ENCODE measurements around the gene LONP2.
"Not testable (repeated sequence)": the region's sequence is repeated elsewhere in the genome, so short reads cannot be mapped to it uniquely, and the experiment has no call there.

The LONP2 gene

DNA sequence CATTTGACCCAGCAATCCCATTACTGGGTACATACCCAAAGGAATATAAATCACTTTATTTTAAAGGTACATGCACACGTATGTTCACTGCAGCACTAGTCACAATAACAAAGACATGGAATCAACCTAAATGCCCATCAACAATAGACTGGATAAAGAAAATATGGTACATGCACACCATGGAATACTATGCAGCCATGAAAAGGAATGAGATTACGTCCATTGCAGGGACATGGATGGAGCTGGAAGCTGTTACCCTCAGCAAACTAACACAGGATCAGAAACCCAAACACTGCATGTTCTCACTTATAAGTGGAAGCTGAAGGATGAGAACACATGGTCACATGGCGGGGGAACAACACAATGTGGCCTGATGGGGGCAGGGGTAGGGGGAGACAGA is 4.0 kb upstream of the LONP2 start:
- DNase-seq: not testable (repeated sequence)

DNA sequence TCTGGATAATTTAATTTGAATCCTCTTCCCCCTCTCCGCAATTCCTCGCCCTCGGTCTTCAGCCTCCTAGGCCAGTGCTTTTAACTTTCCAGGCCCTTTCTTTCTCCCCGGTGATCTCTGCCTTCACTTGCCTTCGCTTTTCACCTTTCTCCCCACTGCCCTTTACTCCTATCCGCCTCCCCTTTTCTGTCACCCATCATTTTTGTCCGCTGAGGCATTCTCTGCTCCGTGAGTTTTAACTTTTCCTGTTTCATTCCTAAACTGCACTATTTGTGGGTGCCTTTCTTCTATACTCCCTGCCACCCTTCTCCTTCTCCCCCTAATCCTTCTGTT is 729 bp downstream of the LONP2 start:
- DNase-seq: no peak

DNA sequence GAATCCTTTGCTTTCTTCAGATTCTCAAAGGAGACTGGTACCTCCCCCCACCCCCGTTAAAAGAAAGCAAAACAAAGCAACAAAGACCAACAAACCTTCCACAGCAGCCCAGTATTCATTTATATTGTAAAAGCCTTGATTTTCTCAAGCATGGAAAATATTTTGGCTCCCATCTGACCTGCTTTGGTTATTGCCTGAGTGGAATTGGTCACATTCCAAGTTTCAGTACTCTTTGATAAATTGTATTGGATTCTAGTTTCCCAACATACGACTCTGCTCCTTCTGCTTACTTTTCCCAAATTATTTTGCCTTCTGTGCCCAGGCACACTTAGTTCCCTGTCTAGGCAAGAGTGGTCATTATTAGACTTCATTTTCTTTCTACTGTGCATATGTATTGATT is 2.0 kb downstream of the LONP2 start:
- no peak for DNase-seq

DNA sequence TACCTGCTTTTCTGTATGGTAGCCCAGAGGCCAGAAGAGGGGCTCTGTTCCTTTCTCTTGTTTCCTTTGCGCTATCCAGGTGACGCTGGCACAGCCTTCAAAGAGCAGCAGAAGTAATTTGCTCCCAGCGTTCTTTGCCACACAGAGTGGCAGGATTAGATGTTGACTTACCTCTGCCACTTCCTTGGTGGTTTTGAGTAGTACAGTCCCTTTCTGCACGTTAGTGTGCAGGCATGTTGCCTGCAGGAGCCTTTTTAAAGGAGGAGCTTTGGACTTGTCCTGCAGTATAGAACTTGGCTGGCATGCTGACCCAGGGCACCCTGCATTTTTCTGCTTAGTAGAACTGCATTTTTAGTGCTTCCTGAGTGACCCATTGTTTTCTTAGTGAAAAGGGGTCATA is 3.2 kb downstream of the LONP2 start, which contains the start of gene ABCC11:
TSS of gene ABCC11 (minus strand) at position 229 of the 400 bp plus-strand sequence. CDS start 15,618 bp downstream, outside the sequence.
- DNase-seq: no peak

DNA sequence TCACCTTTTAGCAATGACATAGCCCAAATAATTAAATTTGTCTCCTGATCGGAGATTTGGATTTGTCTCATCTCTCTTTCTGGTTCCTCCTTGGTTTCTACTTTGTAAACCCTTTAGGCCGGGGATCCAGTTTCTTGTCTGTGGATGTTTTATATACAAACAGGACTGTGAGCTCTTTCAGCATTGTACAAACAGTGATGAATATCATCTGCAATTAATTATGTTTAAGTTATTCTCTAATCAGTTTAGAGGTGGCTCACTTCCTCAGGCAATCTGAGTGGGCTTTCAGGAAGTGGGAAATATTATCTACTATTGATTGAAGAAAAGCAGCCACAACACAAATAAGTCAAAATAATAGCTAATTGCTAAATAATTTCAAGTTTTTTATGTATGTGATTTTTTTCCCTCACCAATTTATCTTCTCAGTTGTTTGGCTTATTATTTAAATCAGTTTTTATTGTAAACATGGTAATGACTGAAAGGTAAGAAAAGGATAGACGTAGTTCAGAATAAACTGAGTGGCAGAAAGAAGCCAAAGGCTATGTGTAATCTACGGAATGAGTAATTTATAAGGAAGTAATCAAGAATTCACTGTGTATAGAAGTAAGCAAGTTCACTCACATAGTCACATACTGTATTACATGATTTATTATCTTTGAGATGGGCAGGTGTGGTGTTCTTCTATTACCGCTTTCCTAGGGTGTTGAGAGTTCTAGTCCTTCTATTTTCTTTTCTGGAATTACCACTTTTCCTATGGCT is 6.6 kb downstream of the LONP2 start:
- DNase-seq: no peak

DNA sequence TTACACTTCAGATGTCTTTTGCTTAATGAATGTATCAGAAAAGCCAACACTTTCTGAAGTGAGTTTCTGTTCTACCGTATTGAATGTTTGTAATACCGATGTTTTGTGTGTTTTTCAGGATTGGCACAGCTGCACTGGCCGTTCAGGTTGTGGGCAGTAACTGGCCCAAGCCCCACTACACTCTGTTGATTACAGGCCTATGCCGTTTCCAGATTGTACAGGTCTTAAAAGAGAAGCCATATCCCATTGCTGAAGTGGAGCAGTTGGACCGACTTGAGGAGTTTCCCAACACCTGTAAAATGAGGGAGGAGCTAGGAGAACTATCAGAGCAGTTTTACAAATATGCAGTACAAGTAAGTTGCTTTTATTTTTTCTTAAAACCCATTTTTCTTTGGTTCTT is 7.9 kb downstream of the LONP2 start:
- DNase-seq: no peak

DNA sequence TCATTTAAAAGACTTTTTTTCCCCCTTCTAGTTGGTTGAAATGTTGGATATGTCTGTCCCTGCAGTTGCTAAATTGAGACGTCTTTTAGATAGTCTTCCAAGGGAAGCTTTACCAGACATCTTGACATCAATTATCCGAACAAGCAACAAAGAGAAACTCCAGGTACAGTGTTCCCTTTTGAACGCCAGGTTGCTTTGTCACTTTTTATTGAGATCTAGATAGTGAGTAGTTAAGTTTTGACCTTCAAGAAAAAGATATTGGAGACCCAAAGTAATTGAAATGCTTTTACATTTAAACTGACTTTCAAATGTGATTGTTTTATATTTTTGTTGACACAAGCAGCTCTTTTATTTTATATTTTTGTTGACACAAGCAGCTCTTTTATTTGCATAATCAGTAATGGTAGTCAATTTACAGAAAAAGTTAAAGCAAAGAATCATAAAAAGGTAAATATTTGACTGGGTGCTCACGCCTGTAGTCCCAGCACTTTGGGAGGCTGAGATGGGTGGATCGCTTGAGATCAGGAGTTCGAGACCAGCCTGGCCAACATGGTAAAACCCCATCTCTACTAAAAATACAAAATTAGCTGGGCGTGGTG is 12.6 kb downstream of the LONP2 start:
- no peak for DNase-seq

DNA sequence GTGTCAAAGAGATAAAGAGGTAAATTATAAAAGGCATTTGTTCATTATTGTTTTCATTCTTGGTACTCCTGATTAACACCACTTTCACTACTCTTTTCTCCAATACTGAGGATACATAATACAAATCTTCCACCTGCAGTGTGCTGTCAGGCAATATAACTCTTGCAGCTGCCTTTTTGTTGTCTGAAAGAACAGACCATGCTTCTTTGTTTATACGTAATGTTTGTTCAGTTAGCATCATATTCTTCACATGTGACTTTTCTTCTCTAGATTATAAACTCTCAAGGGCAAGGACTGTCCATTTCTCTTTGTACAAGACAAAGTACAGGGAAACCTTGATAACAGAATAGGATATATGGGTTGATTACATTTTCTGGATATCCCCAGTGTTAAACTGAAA is 17.5 kb downstream of the LONP2 start:
- no peak for DNase-seq

DNA sequence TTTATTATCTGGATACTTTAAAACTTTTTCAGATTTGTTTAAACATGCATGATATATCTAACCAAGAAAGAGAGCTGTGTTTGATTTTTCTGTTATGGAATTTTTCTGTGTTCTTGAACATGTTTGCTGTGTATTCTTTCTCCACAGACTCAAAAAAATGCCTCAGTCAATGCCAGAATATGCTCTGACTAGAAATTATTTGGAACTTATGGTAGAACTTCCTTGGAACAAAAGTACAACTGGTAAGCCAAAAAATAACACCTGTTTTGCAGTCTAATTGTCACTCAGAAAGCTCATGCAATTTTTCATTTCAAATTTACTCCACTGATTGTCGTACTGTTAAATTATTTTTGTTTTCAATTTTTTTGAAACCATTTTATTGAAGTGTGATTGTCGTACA is 18.5 kb downstream of the LONP2 start:
- DNase-seq: no peak

DNA sequence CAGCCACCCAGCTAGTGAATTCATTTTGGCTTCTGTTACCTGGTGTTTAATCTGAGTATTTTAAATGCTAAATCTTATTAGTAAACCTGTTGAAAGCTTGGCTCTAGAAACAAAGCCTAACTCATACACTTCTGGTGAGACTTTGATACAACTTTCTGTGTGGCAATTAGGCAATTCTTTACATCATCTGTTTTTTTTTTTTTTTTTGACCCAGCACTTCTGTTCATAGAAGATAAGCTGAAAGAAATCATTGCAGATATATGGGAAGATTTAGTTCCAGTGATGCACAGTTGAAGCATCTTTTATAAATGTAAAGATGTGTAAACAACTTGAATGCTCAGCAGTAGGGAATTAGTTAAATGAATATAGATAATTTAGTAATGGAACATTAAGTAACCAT is 24.9 kb downstream of the LONP2 start:
- no peak for DNase-seq

DNA sequence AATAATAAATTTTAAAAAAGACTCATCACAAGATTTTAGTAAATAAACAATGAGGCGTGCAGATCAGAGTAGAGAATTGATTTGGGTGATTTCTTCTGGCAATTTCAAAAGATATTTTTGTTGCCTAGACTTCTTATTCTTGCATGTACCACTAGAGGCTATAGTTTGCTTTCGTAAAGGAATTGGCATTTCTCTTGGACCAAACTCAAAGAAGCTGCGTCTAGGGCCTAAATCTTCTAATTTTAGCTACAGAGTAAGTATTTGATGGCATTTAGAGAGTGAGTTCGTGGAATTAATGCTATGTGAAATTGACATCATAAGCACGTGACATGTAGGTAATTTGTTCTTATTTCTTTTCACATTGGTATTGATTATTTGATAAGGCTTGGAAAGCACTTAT is 27.6 kb downstream of the LONP2 start:
- DNase-seq: no peak

DNA sequence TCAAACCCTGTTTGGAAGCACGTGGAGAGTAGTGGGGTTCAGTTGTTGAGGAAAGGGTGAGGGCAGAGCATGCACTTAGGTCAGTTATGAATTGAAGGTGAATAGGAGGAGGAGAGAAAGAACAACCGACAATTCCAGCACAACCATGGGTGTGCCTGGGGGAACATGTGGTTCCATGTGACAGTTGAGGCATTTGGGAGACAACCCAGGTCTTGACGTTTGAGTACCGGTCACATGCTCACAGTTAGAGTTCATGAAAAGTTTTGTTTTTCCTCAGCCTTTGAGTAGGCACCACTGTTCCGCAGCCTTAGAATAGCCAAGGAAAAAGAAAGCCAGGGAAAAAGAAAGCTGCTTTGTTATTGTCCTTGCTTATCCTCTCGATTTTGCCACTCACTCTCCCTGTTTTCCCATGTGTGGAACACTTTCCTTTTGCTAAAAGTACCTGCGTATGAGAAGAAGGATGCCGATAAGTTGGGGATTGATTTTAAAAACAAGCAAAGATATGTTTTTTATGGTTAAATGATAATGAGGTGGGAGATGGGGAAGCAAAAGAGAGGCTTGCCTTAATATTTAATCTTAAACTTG is 28.8 kb downstream of the LONP2 start:
- no peak for DNase-seq

DNA sequence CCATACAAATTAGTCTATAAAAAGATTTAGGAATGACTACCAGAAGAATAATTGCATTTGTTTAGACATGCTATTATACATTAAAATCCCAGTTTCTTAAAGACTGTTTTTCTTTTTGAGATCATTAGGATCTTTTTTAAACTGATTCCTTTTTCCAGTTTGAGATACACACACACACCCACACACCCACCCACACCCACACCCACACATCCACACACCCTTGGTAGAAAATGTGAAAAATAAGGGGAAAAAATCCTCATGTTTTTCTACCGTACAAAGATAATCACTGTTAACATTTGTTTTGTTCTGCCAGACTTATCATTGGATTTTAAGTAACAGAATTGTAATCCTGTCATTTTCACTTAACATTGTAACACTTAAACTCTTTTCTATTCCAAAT is 30.4 kb downstream of the LONP2 start:
- DNase-seq: no peak

DNA sequence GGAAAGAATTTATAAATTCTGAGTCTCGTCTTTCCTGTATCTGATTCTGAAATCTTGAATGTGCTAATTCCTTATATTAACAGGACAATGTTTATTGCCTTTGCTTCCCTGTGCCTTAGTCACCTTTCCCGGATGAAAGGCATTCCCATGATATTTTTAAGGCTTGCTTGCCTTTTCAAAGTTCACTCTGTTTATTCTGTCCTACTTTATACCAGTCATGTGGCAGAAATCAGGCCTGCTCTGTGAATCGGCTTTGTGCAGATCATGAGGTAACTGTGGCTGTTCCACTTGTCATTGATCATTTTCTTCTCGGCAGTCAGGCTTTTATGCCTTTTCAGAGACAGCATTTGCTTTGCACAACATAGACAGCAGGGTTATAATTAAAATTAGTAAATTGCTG is 32.0 kb downstream of the LONP2 start:
- DNase-seq: no peak

DNA sequence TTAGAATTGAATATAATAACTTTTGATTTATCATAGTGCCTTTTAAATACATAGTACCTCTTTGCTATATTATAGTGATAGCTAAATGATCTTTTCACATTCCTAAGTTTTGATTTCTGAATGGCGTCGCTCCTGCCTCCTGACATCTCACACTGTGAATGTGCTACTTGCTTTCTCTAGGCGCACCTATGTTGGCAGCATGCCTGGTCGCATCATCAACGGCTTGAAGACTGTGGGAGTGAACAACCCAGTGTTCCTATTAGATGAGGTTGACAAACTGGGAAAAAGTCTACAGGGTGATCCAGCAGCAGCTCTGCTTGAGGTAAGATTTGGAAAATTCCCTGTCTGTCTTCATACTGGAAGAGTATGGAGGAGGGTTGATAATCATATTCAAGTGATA is 33.1 kb downstream of the LONP2 start:
- no peak for DNase-seq

DNA sequence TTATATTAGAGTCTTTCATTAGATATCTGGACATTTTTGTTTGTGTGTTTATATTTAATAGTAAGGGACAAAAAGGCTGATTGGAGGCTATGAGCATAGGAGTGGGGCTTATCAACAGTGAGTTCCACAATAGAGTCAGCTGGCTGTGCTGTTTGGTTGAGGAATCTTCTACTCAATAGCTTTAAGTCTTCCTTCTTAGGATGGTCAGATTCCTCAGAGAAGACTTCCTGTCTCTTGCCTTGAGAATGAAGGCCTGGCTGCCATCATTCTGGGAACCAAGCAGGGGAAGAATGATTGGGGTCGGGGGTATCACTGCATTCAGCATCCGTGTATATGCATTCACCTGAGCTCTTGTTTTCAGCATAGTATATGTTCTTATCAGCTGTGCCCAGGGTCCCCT is 35.1 kb downstream of the LONP2 start:
- DNase-seq: no peak

DNA sequence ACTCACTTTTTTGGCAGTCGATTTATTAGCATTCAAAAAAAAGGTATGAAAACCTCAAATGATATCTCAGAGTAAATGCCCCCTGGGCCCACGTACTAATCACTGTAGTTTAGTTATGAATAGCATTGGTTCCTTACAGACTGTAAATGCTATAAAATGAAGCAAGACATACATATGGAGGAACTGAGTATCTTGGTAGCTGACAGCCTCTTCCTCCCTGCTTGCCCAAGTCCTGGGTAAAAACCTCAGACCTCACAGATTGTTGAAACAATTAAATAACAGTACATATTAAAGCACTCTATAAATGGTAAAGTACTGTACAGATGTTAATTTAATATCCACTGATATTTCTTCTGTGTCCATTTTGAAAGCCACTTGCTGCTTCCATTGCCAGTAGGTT is 36.4 kb downstream of the LONP2 start:
- peak; percentile 70 for DNase-seq

DNA sequence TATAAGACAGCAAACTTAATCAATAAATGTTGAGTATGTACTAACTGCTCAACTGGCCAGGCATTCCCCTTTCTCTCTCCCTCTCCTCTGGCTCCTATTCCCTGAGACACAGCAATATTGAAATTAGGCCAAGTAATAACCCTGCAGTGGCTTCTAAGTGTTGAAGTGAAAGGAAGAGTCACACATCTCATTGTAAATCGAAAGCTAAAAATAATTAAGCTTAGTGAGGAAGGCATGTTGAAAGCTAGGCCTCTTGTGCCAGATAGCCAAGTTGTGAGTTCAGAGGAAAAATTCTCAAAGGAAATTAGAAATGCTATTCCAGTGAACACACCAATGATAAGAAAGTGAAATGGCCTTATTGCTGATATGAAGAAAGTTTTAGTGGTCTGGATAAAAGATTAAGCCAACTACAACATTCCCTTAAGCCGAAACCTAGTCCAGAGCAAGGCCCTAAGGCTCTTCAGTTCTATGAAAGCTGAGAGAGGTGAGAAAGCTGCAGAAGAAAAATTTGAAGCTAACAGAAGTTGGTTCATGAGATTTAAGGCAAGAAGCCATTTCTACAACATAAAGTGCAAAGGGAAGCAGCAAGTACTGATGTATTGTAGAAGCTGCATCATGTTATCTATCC is 38.6 kb downstream of the LONP2 start:
- DNase-seq: no peak

DNA sequence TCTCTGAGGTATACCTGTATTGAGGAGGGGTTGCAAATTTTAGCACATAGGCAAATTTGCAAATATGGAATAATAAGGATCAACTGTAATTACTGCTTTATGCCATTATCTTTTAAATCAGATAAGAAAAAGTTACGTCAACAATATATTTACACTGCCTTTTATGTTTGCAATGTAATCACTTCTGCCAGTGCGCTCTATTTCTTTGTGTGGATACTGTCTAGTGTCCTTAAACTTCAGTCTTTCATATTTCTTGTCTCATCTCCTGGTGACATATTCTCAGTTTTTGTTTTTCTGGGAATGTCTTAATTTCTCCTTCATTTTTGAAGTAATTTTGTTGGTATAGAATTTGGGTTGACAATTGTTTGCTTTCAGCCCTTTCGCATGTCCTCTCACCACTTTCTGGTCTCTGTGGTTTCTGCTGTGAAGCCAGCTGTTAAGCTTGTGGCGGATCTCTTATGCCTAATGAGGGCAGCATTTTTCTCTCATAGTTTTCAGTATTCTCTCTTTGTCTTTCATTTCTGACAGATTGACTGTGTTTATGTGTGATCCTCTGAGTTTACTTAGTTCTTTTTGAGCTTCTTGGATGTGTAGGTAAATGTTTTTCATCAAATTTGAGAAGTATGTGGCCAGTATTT is 40.8 kb downstream of the LONP2 start:
- DNase-seq: peak; percentile 54

DNA sequence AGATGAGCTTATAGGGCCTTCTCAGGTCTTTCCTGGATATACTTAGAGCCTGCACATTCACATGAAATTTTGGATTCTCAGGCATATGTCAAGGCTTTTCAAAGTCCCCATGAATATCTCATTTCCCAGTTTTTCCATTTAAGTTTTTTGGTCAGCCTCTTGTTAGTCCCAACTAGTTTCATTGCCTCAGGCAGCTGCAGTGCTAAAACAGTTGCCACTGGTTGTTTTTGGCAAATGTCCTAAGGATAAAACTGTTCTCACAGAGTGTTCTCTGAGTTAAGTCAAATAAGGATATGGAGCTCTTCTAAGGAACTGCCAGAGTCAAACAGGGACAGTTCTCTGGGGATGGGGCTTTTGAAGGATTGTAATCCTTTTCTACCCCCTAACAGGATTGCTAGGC is 43.1 kb downstream of the LONP2 start:
- DNase-seq: no peak

DNA sequence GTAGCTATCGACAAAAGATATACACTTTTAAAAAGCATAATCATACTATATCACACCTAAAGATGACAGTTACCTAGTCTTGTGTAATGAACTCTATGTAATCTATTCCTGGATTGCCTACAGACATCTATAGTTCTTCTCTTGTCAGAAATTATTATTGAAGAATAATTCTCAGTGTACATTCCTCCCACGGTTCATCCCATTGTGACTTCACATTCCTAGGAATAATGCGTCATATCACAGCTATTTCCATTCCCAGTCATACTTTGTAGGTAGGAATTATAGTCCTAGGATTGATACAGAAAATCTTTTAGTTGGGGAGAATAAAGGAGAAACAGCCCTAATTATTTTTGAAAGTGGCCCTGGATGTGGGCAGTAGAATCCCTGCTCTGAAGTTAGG is 47.2 kb downstream of the LONP2 start:
- DNase-seq: no peak

DNA sequence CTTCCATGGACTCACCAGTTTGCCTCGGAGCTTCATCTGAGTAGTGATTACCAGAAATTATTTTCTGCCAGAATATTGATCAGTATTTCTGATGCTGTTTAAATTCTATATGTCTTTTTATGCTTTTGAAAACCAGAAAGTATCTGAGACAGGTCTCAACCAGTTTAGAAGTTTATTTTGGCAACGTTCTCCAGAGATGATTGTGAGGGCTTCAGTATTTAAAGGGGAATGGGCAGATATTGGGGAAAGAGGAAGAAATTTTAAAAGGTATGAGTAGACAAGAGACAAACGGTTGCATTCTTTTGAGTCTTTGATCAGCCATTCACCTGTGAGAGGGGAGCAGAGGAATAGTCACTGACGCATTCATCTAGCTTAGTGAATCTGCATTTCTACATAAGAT is 47.7 kb downstream of the LONP2 start:
- no peak for DNase-seq

DNA sequence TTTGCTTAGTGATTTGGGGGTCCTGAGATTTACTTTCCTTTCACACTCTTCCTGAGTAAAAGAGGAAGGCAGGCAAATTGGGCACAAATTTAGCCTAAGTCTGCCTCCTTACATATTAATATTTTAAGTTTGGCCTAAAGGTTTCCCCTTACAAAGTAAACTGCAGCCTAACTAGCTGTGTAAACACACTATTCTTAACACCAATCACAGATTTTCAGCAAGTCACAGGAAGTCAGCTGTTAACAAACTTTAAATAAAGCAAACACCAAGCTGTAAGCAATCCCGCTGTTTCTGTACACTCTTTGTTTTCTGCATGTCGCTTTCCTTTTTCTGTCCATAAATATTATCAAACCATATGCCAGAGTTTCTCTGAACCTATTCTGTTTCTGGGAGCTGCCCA is 48.4 kb downstream of the LONP2 start:
- no peak for DNase-seq

DNA sequence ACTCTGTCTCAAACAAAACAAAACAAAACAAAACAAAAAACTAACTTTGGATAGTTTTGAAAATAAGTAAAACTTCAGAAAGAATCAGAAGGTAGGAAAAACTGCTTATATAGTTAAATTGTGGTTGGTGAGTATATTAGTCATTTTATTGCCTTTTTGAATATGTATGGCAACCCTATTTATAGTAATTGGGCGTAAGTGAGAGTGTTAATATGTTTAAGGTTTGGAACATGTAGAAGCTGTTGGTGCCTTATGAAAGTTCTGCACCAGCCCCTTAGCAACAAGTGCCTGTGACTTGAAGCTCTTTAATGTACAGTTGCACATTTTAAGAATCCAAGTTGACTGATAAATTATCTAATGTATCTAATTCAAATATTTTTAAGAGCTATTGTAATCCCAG is 50.6 kb downstream of the LONP2 start:
- DNase-seq: no peak

Measured in MV-4-11 (cell line).